Activated CD4-positive, CD25-positive, alpha-beta regulatory T cell treated with anti-CD3 and anti-CD28 coated beads, Interleukin-2, amount 50 U/mL, for 16 hours (primary cell): ENCODE results near the gene ZNF398.

ENCODE experiments used
- DNase-seq: peaks from one replicate; pipeline ENCODE4 v3.0.0-alpha.2; 2020; ENCODE audit warnings: low read depth, low spot score

The ZNF398 gene

GRCh38 chr7:149196151-149196704 lies 49.0 kb downstream of the ZNF398 start:
- no peak for DNase-seq

DNA sequence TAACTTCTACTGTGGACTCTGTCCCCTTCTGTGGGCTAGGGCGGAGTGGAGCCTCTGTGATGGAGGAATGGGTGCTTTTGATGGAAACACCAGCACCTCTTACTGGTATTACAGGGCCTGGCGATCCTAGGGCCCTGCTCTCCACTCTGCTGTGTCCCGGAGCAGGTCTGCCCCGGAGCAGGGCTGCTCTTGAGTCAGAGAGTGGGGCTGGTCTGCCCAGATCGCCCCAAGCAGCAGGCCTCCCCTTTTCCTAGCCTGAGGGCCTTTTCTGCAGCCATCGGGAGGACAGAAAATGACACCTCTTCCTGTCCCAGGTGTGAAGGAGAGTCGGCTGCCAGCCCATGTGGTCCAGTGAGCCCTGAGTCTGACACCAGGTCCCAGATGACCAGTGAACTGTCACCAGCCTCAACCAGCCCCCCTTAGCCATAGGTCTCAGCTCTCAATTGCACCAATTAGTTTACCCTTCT lies 49.5 kb downstream of the ZNF398 start:
- DNase-seq: no peak

DNA sequence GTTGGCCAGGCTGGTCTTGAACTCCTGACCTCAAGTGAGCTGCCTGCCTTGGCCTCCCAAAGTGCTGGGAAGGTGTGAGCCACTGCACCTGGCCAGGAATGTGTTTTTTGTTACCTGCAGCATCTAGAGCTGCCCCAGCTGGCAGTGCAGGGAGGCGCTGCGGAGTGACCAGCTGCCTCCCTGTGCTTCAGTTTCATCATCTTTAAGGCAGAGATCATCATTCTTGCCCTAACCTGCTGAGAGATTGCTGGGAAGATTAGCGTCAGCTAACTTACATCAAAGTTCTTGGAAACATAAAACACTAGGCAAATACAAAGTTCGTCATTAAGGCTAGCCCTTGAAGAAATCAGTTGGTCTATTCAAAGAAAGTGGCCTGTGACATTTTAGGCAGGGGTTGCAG lies 50.4 kb downstream of the ZNF398 start:
- DNase-seq: no peak

DNA sequence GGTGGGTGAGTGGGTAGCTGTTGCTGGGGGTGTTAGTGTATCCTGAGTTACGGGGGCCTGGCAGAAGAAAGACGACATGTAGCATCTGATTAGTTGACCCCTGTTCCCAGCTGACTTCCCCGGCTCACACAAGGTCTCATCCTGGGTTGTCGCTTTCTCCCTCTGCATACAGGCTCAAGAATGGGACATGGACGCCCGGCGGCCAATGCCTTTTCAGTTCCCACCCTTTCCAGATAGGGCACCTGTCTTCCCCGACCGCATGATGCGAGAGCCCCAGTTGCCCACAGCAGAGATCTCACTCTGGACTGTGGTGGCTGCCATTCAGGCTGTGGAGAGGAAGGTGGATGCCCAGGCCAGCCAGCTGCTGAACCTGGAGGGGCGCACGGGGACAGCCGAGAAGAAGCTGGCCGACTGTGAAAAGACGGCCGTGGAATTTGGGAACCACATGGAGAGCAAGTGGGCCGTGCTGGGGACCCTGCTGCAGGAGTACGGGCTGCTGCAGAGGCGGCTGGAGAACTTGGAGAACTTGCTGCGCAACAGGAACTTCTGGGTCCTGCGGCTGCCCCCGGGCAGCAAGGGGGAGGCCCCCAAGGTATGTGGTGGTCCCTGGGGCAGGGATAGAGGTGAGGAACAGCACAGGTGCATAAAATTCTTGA lies 51.0 kb downstream of the ZNF398 start:
- no peak for DNase-seq

DNA sequence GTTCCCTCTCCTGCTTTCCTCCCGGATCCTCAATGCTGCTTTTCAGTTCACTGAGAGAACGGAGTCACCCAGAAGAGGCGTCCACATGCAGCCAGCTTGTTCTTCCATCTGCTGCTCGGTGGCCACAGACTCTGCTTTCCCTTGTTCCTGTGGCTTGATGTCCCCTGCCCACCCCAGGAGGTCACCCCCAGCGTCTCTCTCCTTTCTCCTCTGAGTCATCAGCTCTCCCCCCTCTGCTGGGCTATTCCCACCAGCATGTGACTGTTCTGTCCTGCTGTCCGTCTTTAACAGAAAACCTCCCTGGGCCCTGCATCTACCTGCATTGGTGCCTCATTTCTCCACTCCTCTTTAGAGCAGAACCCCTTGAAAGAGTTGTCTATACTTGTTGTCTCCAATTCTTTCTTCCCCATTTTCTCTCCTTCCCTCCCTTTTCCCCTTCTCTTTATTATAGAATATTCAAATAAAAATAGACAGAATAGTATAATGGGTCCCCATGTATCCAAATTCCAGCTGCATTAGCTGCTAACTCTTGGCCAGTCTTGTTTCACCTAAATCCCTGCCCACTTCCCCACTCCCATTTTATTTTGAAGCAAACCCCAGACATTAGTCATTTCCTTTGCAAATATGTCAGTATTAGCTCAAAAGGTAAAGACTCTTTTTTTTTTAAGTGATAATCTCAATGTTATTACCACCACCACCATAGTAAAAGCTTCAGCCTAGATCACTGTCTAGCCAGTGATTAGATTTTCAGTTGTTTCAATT lies 52.2 kb downstream of the ZNF398 start:
- no peak for DNase-seq

DNA sequence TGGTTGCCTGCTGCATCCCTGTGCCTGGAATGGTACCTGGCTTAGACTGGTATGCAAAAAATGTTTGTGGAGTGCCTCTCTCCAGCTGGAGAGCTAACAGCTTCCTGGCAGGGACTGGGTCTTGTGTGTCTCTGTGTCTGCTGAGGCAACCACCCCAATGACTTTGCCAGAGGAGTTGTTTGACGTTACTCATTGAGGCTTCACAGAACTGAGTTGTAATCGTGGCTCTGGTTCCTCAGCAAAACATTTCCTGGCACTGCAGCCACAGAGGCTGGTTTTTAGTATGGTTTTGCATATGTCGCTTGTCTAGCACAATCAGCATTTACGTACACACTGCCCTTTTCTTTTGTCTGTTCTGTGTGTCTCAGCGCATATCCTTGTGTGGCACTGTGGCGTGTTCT lies 55.6 kb downstream of the ZNF398 start:
- DNase-seq: no peak

DNA sequence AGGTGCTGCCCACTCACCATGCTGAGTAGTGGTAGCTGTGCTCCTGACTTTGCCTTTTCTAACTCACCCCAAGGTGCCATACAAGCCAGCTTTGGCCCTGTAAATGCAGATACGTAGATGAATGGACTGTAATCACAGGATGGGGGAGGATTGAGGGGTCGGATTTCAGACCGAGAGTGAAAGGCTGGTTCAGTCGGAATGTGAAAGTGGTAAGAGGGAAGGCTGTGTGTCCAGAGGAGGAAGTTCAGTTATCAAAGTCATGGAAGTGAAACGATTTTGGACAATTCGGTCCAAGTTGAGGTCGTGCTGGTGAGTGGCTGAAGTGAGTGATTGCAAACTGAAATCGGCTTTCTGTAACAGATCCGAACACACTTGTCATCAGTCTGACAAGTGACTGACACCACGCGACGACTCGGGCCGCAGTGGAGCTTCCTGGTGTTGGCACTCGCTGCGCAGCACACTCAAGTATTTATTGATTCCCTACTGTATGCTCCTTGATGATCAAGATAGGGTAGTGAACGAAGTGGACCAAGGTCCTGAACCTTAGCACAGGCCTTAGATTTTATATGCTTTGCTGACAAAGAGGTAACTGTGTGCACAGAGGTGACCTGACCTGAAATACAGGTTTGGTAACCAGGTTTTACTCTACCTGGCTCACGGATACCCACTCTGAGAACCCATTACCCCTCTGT lies 58.6 kb downstream of the ZNF398 start:
- DNase-seq: no peak

DNA sequence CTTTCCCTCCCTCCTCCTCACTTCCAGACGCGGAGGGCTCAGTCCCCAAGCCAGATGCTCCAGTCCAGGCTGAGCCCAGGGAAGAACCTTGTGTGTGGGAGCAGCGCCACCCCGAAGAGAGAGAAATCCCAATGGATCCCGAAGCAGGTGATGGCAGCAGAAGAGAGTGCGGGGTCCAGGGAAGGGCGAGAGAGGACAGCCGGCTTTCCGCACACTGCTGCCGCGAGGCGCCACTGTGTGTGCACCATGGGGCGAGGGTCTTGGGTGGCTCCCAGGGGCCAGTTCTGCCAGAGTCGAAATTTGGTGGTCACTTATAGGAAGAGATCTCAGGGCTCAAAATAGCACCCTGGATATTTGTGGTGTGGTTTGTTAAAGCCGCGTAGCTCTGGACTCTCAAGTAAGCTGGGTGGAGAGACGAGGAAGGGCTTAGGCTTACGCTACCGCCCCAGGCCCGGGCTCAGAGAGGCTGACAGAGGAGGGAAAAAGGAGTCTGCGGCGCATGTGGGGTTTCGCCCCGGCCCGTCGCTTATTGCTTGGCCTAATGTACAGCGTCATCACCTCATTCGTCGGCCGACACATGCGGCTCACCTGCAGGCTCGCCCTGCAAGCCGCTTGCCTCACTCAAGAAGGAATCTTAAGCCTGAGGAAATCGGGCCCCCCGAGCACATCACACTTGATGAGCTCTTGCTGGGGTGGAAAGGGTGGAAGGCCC lies 60.2 kb downstream of the ZNF398 start:
- no peak for DNase-seq

GRCh38 chr7:149209518-149210269 lies 62.4 kb downstream of the ZNF398 start:
- DNase-seq: peak; percentile 66

GRCh38 chr7:149210551-149210950 lies 63.3 kb downstream of the ZNF398 start:
- no peak for DNase-seq

GRCh38 chr7:149214020-149214720 lies 66.9 kb downstream of the ZNF398 start:
- no peak for DNase-seq

- DNase-seq: no peak
Observed at GRCh38 chr7:149216402-149216801, 69.1 kb downstream of the ZNF398 start.

GRCh38 chr7:149217570-149217969 lies 70.3 kb downstream of the ZNF398 start:
- no peak for DNase-seq

DNA sequence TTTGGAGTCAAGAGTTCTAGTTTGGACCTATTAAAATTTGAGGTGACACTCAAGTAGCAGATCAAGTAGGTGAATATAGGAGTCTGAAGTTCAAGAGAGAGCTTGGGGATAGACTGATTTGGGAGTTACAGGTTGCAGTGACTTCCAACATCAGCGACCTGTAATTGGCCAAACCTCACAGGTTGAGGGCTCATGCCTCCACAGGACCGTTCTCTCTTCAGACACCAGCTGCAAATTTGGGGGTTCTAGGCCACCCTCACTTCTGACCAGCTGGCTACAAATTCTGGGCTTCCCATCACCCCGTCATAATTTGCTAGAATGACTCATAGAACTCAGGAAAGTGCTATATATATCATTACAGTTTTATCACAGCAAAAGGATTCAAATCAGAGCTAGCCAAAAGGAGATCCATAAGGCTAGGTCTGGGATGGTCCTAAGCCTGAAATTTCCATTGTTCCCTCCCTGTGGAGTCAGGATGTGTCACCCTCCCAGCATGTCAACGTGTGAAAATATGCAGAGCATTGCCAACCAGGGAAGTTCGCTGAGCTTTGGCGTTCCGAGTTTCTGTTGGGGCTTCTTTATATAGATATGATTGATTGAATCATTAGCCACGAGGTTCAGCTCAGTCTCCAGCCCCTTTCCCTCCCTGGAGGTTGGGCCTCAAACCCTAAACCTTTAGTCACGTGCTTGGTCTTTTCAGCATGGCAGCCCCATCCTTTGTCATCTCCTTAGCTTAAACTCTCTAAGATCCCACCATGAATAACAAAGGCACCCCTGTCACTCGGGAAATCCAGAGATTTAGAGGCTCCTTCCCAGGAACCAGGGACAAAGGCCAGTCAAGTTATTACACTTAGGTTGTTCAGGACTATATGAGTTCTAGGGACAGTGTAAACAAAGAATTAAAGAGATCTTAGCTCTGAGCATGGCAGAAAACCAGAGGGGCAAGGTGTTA lies 71.5 kb downstream of the ZNF398 start:
- no peak for DNase-seq

DNA sequence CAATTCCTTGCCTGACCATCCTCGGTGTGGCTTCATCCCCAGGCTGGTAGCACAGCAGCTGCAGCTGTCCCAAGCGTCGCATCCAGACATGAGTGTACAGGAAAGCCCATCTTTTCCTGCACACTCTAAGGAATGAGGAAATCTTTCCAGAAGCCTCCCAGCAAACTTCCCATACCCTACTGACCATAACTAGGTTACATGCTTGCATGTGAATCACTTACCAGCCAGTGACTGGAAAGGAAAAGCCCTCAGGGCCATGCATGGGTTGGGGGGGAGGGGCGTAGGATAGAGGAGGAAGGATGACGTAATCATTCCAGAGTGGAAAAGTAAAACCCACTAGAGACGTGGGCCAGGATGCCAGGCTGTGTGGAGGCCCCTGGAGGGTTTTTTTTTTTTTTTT lies 73.3 kb downstream of the ZNF398 start:
- no peak for DNase-seq

- DNase-seq: no peak
Observed at GRCh38 chr7:149223176-149223575, 75.9 kb downstream of the ZNF398 start.

GRCh38 chr7:149223761-149224160 lies 76.5 kb downstream of the ZNF398 start:
- DNase-seq: no peak

GRCh38 chr7:149224352-149224751 lies 77.1 kb downstream of the ZNF398 start:
- no peak for DNase-seq

GRCh38 chr7:149225106-149225505 lies 77.9 kb downstream of the ZNF398 start:
- DNase-seq: no peak
